C4-2B (cell line): Measurements from ENCODE around the gene EARS2.
A peak's percentile ranks its signal among the peaks of the same experiment; 100 is the strongest.

Experiments used
- H3K27ac ChIP-seq: fragments of 450-650 bp; 2 replicates; pipeline ENCODE4 v1.5.1; 2017
- CTCF ChIP-seq: fragments of 450-650 bp; conservative IDR thresholded peaks from 2 replicates; pipeline ENCODE4 v1.5.1; 2017; ENCODE audit warnings: mild to moderate bottlenecking
- ZFX ChIP-seq: fragments of 450-650 bp; IDR thresholded peaks from 2 replicates; pipeline ENCODE4 v1.6.1; 2017

Gene EARS2

GRCh38 chr16:23516366-23517137 lies 40.6 kb downstream of the EARS2 start:
- TF ChIP-seq CTCF (no peak), ZFX (no peak)
- no peak overlapping the region for H3K27ac ChIP-seq

- H3K27ac ChIP-seq, result no peak overlapping the region
- TF ChIP-seq ZFX (no peak), CTCF (no peak)
These were observed 41.3 kb downstream of the EARS2 start for GRCh38 chr16:23515881-23516280.

GRCh38 chr16:23514381-23515152 lies 42.6 kb downstream of the EARS2 start:
- TF ChIP-seq CTCF (no peak), ZFX (no peak)
- no peak overlapping the region for H3K27ac ChIP-seq

- TF ChIP-seq CTCF, result no peak
- no peak for TF ChIP-seq ZFX
- H3K27ac ChIP-seq, result no peak overlapping the region
These were observed 44.9 kb downstream of the EARS2 start for GRCh38 chr16:23512168-23512695.

GRCh38 chr16:23511731-23512130 lies 45.4 kb downstream of the EARS2 start:
- no peak for TF ChIP-seq ZFX
- no peak for TF ChIP-seq CTCF

GRCh38 chr16:23510915-23511270 lies 46.3 kb downstream of the EARS2 start:
- peak overlapping the region; percentile 88 for H3K27ac ChIP-seq

More at GRCh38 chr16:23511731-23512130, 45.4 kb downstream of the EARS2 start:
- no peak overlapping the region for H3K27ac ChIP-seq

- peak within 1 kb of the TSS; percentile 88 for H3K27ac ChIP-seq
- TF ChIP-seq ZFX (peak; percentile 91), CTCF (no peak)
These were observed 46.8 kb downstream of the EARS2 start, which contains the start of gene GGA2 for GRCh38 chr16:23510164-23510914. GGA2 (minus strand) TSS chr16:23510494; CDS start chr16:23510411, 83 bp downstream.
